DOHH2 (cell line): Measurements from ENCODE around the gene ERRFI1.

Experiments used
- H3F3A ChIP-seq: fragments of 200-600 bp; sonication (generic), shearing (Covaris generic); 2 replicates; pipeline ENCODE4 v1.6.0; 2016; ENCODE audit warnings: antibody characterized with exemption, mild to moderate bottlenecking; ENCODE audit not compliant: control insufficient read depth, insufficient read depth
- H3K27ac ChIP-seq: fragments of 200-600 bp; sonication (generic); 2 replicates; pipeline ENCODE4 v1.5.1; 2014; ENCODE audit warnings: low read depth, mild to moderate bottlenecking, low read length, moderate library complexity
- H3K27me3 ChIP-seq: fragments of 200-600 bp; sonication (generic); 2 replicates; pipeline ENCODE4 v1.6.1; 2014; ENCODE audit warnings: mild to moderate bottlenecking, low read length, mixed read lengths; ENCODE audit not compliant: control insufficient read depth
- H3K36me3 ChIP-seq: fragments of 200-600 bp; sonication (generic); 2 replicates; pipeline ENCODE4 v1.6.1; 2014; ENCODE audit warnings: mild to moderate bottlenecking, low read length, moderate library complexity, mixed read lengths; ENCODE audit not compliant: control insufficient read depth
- H3K4me1 ChIP-seq: fragments of 200-600 bp; sonication (generic); 2 replicates; pipeline ENCODE4 v1.6.1; 2014; ENCODE audit warnings: mild to moderate bottlenecking, low read length, mixed read lengths; ENCODE audit not compliant: control insufficient read depth
- H3K4me2 ChIP-seq: fragments of 200-600 bp; sonication (generic); 2 replicates; pipeline ENCODE4 v1.6.0; 2014; ENCODE audit warnings: mild to moderate bottlenecking, low read length, moderate library complexity
- H3K4me3 ChIP-seq: fragments of 200-600 bp; sonication (generic); 2 replicates; pipeline ENCODE4 v1.5.1; 2014; ENCODE audit warnings: mild to moderate bottlenecking, low read length, mixed read lengths
- H3K79me2 ChIP-seq: fragments of 200-600 bp; sonication (generic); 2 replicates; pipeline ENCODE4 v1.6.1; 2014; ENCODE audit warnings: mild to moderate bottlenecking, low read length, mixed read lengths; ENCODE audit not compliant: control insufficient read depth
- H3K9me2 ChIP-seq: fragments of 200-600 bp; sonication (generic); replicated peaks from 2 replicates; pipeline ENCODE4 v1.6.1; 2014; ENCODE audit warnings: mild to moderate bottlenecking, low read length, mixed read lengths; ENCODE audit not compliant: control insufficient read depth
- H3K9me3 ChIP-seq: fragments of 200-600 bp; sonication (generic); 2 replicates; pipeline ENCODE4 v1.6.1; 2014; ENCODE audit warnings: antibody characterized with exemption, low read length, mixed read lengths; ENCODE audit not compliant: control insufficient read depth, insufficient read depth
- H4K20me1 ChIP-seq: fragments of 200-600 bp; sonication (generic); 2 replicates; pipeline ENCODE4 v1.6.0; 2014; ENCODE audit warnings: low read depth, mild to moderate bottlenecking, antibody characterized with exemption, low read length, moderate library complexity; ENCODE audit not compliant: control insufficient read depth, insufficient read depth
- CTCF ChIP-seq: fragments of 200-600 bp; sonication (generic); IDR thresholded peaks from one replicate; pipeline ENCODE4 v1.5.1; 2014; ENCODE audit warnings: antibody characterized with exemption, mild to moderate bottlenecking, low read depth, low read length; ENCODE audit not compliant: poor library complexity, severe bottlenecking
- EZH2phosphoT487 ChIP-seq: fragments of 200-600 bp; sonication (generic); IDR thresholded peaks from 2 replicates; pipeline ENCODE4 v1.6.1; 2017; ENCODE audit warnings: borderline replicate concordance, mild to moderate bottlenecking, antibody characterized with exemption, low read length, moderate library complexity, mixed read lengths

The ERRFI1 gene

GRCh38 chr1:7987528-7987927 is 38.6 kb downstream of the ERRFI1 start:
- Histone ChIP-seq H3K9me2 (no peaks in the 10 kb centered on the region), H3K4me3 (no peak overlapping the region), H3K9me3 (no peaks in the 10 kb centered on the region), H3K4me2 (no peak overlapping the region), H3K36me3 (peaks cover 37% of the 10 kb centered on the region), H3K79me2 (peaks cover 5% of the 10 kb centered on the region), H3K27me3 (no peaks in the 10 kb centered on the region), H3F3A (no peaks in the 10 kb centered on the region; the same call in 1 of the 2 replicates), H4K20me1 (0 out of 2 replicates have a peak, but pooled peaks cover 4% of the 10 kb centered on the region), H3K4me1 (peaks cover under 1% of the 10 kb centered on the region; the same call in 1 of the 2 replicates), H3K27ac (no peak overlapping the region)
- TF ChIP-seq EZH2phosphoT487 (no peak), CTCF (no peak)

- H3K9me2 ChIP-seq = no peaks in the 10 kb centered on the region
- no peaks in the 10 kb centered on the region for H3K27me3 ChIP-seq
- H4K20me1 ChIP-seq = 0 out of 2 replicates have a peak, but pooled peaks cover 4% of the 10 kb centered on the region
- no peaks in the 10 kb centered on the region; the same call in 1 of the 2 replicates for H3F3A ChIP-seq
- peaks cover 7% of the 10 kb centered on the region for H3K79me2 ChIP-seq
- H3K27ac ChIP-seq = no peak overlapping the region
- no peak overlapping the region for H3K4me2 ChIP-seq
- no peak for TF ChIP-seq EZH2phosphoT487
- TF ChIP-seq CTCF = no peak
- no peak overlapping the region for H3K4me3 ChIP-seq
- peaks cover 4% of the 10 kb centered on the region; the same call in 1 of the 2 replicates for H3K4me1 ChIP-seq
- no peaks in the 10 kb centered on the region for H3K9me3 ChIP-seq
- H3K36me3 ChIP-seq = peaks cover 44% of the 10 kb centered on the region
Observed at GRCh38 chr1:7985851-7986612, 40.1 kb downstream of the ERRFI1 start.

GRCh38 chr1:7984811-7985210 is 41.3 kb downstream of the ERRFI1 start:
- Histone ChIP-seq H3K36me3 (peaks cover 54% of the 10 kb centered on the region), H3K9me2 (no peaks in the 10 kb centered on the region), H3K4me1 (peaks cover 4% of the 10 kb centered on the region; the same call in 1 of the 2 replicates), H3F3A (peaks cover 3% of the 10 kb centered on the region; the same call in 1 of the 2 replicates), H3K79me2 (peaks cover 7% of the 10 kb centered on the region), H3K4me2 (no peak overlapping the region), H4K20me1 (0 out of 2 replicates have a peak, but pooled peaks cover 4% of the 10 kb centered on the region), H3K27me3 (no peaks in the 10 kb centered on the region), H3K4me3 (no peak overlapping the region), H3K9me3 (no peaks in the 10 kb centered on the region), H3K27ac (no peak overlapping the region)
- TF ChIP-seq EZH2phosphoT487 (no peak), CTCF (no peak)
